Measurements from ENCODE around the gene BAG2.

BAG2 gene

DNA sequence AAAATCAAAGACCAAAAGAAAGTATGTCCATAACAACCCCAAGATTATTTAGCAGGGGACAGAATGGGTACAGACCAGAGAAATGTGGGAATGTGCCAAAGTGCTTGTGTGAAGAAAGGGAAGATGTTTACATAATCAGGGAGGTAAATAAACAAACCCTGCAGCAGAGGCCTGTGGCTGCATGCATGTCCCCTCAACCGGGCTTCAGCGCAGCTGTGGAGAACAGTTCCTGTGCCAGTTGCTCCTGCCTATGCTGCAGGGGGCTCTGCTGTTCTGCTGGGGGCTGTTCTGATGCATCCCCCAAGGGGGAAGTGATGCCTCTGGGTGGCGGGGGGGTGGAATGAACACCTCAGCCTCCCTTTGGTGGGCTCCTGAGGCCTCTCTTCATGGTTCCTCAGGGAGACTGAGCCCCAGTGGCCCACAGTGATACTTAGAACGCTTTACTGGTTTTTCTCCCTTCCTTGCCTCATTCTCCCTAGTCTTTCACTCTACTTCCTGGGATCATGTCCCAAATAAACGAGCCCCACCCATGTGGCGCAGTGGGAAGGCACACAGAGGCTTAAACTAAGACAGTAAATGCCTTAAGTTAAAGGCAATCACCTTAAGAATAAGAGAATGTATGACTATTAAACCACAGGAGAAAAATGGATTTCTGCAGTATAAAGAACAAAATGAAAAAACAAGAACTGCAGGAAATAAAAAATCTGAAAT lies 27.0 kb downstream of the BAG2 start:
- ChIA-PET POLR2A (no interaction called here), CTCF (interaction anchor here (1.7 to 2.6 kb wide), 3 partner anchors 8 to 118 kb away, joined by 4 to 13 read pairs (median 7); partner anchors contain the start of gene PRIM2)
- no peak overlapping the region for H3K4me3 ChIP-seq (ENCODE audit: low read depth, low read length)
- TF ChIP-seq, protein P1, sequence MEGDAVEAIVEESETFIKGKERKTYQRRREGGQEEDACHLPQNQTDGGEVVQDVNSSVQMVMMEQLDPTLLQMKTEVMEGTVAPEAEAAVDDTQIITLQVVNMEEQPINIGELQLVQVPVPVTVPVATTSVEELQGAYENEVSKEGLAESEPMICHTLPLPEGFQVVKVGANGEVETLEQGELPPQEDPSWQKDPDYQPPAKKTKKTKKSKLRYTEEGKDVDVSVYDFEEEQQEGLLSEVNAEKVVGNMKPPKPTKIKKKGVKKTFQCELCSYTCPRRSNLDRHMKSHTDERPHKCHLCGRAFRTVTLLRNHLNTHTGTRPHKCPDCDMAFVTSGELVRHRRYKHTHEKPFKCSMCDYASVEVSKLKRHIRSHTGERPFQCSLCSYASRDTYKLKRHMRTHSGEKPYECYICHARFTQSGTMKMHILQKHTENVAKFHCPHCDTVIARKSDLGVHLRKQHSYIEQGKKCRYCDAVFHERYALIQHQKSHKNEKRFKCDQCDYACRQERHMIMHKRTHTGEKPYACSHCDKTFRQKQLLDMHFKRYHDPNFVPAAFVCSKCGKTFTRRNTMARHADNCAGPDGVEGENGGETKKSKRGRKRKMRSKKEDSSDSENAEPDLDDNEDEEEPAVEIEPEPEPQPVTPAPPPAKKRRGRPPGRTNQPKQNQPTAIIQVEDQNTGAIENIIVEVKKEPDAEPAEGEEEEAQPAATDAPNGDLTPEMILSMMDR (IDR thresholded peaks at IDR 0.05; ENCODE audit: insufficient read depth, low read length, missing control alignments): no peak
- DNase-seq (ENCODE audit: low read depth, low spot score): no peak

- CTCF ChIA-PET: interaction anchor here (0.9 to 1.3 kb wide), 2 partner anchors 12 to 113 kb away, joined by 3 to 4 read pairs; no protein-coding TSS in a partner anchor
- H3K4me3 ChIP-seq (ENCODE audit: low read depth, low read length): no peak overlapping the region
- TF ChIP-seq, protein P1 (IDR thresholded peaks at IDR 0.05; ENCODE audit: insufficient read depth, low read length, missing control alignments): no peak
- POLR2A ChIA-PET: no interaction called here
- DNase-seq (ENCODE audit: low read depth, low spot score): no peak
These were observed 29.6 kb downstream of the BAG2 start for GRCh38 chr6:57201718-57202117.

DNA sequence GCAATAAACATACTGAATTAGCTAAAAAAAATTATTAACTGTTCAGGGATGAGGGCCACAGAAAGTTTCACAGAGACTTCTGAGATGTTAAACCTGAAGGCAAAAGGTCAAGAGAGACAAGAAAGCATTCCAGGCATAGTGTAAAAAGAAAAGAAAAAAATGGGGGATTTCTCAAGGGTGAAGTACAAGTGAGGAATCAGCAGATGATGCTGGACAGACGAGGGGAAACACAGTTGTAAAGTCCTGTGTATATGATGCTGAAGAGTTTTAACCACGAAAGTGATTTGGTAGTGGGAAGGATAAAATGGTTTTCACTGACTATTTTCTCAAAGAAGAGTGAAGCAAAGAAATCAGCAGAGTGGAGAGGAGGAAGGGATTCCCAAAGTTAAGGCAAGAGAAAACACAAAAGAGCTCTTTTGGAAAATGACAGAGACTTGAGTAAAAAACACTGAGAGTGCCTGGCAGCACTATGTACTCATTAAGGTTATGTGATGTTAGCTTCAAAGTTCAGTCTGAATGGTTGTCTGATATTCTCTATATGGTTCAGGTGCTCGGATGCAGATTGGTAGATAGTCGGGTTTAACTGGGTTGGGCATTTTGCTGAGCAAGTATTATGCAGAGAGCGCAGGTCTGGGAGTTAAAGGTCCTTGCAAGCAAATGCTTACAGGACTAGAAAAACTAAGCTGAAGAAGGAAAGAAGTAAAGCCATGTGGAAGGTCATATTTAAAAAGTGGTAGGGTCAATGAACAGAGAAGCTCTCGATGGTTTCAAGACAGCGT lies 33.6 kb downstream of the BAG2 start:
- H3K4me3 ChIP-seq (ENCODE audit: low read depth, low read length): no peak overlapping the region
- TF ChIP-seq, protein P1 (IDR thresholded peaks at IDR 0.05; ENCODE audit: insufficient read depth, low read length, missing control alignments): no peak
- DNase-seq (ENCODE audit: low read depth, low spot score): no peak
- POLR2A ChIA-PET: no interaction called here
- CTCF ChIA-PET: interaction anchor here (0.7 to 2.0 kb wide), 5 partner anchors 16 to 111 kb away, joined by 3 to 8 read pairs (median 3); partner anchors contain the start of genes PRIM2 and RAB23

DNA sequence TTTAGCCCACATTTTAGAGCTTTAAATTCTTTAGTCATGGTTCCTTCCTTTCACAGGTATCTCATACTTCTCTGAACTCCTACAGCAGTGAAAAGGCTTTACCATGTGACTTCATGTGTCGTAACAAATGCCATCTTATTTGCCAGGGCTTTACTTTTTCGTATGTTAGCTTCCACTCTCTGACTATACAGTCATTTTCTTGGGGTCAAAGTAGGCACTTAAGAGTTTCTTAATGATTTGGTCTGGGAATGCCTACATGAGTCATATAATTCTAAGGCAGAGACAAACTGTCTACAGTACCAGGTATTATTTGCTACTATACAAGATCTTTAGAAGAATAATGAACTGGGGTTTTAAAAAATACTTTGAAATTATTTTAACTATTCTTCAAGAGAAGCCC lies 35.0 kb downstream of the BAG2 start:
- CTCF ChIA-PET: interaction anchor here (1.0 to 2.1 kb wide), 5 partner anchors 9 to 110 kb away, joined by 3 to 8 read pairs (median 5); partner anchors contain the start of gene PRIM2
- DNase-seq (ENCODE audit: low read depth, low spot score): no peak
- TF ChIP-seq, protein P1 (IDR thresholded peaks at IDR 0.05; ENCODE audit: insufficient read depth, low read length, missing control alignments): no peak
- H3K4me3 ChIP-seq (ENCODE audit: low read depth, low read length): no peak overlapping the region
- POLR2A ChIA-PET: interaction anchor here (1.0 kb wide), 1 partner anchor 14 kb away, joined by 4 read pairs; no protein-coding TSS in a partner anchor

DNA sequence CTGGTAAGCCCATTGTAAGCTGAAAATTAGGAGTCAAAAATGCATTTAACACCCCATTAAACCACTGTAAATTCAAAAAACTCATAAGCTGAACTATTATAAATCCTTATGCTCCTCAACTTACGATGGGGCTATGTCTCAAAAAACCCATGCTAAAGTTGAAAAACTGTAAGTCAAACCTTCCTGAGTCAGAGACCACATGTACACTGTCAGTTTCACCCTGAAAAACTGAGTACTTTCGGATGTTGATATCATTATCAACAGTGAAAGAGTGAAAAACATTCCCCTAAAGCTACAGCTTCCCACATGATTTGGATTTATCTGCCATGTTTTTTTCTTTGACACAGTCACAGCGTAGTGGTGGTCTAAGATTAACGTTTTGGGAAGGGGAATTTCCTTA lies 35.7 kb downstream of the BAG2 start:
- ChIA-PET CTCF (interaction anchor here (1.6 to 2.1 kb wide), 2 partner anchors 13 to 18 kb away, joined by 5 to 6 read pairs; no protein-coding TSS in a partner anchor), POLR2A (no interaction called here)
- DNase-seq (ENCODE audit: low read depth, low spot score): no peak
- TF ChIP-seq, protein P1 (IDR thresholded peaks at IDR 0.05; ENCODE audit: insufficient read depth, low read length, missing control alignments): no peak
- H3K4me3 ChIP-seq (ENCODE audit: low read depth, low read length): no peak overlapping the region

DNA sequence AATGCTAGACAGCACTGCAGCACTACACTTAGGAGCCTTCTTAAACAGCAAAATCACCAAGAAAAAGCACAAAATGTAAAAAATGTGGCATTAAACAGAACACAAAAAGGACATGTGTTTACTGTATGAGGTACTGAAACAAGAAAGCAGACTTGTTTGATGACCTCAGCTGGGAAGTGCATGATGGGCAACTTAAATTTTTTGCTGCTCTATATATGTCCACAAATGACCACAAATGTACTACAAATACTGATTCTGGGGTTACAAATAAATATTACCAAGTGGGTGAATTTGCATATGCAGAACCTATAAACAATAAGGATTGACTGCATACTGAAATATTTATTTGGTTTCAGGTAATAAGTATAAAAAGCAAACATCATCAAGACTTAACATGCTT lies 36.9 kb downstream of the BAG2 start:
- DNase-seq (ENCODE audit: low read depth, low spot score): no peak
- TF ChIP-seq, protein P1 (IDR thresholded peaks at IDR 0.05; ENCODE audit: insufficient read depth, low read length, missing control alignments): no peak
- ChIA-PET CTCF (interaction anchor here (1.0 to 2.1 kb wide), 3 partner anchors 12 to 107 kb away, joined by 4 to 6 read pairs (median 5); no protein-coding TSS in a partner anchor), POLR2A (no interaction called here)
- H3K4me3 ChIP-seq (ENCODE audit: low read depth, low read length): no peak overlapping the region
